ENCODE data around the gene PPIE. TPM values are rescaled to one million over a fixed set of nuclear protein-coding genes. Genes with fewer than 3 reads are reported as not detected.

PPIE gene
- total and polyA plus RNA-seq, 10 donors: 32.1 to 53.2 (median 41.1) TPM

DNA sequence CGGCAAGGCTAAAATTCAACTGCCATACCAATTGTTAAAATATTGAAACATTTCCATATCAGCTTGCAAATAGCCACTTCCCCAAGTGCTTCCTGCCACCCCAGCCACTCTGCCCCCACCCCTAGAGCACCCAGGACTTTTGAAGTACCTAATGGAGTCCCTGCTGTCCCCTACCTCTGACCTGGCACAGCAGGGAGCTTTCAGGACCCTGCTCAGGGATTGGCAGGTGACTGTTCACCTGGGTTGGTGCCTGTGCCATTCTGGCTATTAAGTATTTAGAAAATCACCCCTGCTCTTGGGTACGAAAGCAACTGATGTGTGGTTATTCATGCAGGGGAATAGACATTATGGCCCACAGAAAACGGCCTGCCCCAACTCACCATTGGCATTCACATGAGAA is 38.3 kb upstream of the PPIE start:
- Histone ChIP-seq H3K4me1 (peaks cover 0 to 8% (median 0%) of the 10 kb centered on the region in 6 donors), H3K36me3 (no peaks in the 10 kb centered on the region), H3K9me3 (no peaks in the 10 kb centered on the region), H3K4me3 (no peak overlapping the region), H3K27me3 (replicated peaks in 1 of 7) (peaks cover 0 to 39% (median 0%) of the 10 kb centered on the region in 7 donors), H3K27ac (no peak overlapping the region)
- DNase-seq: no peak
- TF ChIP-seq, protein P1, sequence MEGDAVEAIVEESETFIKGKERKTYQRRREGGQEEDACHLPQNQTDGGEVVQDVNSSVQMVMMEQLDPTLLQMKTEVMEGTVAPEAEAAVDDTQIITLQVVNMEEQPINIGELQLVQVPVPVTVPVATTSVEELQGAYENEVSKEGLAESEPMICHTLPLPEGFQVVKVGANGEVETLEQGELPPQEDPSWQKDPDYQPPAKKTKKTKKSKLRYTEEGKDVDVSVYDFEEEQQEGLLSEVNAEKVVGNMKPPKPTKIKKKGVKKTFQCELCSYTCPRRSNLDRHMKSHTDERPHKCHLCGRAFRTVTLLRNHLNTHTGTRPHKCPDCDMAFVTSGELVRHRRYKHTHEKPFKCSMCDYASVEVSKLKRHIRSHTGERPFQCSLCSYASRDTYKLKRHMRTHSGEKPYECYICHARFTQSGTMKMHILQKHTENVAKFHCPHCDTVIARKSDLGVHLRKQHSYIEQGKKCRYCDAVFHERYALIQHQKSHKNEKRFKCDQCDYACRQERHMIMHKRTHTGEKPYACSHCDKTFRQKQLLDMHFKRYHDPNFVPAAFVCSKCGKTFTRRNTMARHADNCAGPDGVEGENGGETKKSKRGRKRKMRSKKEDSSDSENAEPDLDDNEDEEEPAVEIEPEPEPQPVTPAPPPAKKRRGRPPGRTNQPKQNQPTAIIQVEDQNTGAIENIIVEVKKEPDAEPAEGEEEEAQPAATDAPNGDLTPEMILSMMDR (IDR thresholded peaks at IDR 0.05 in 8 of 11, conservative IDR thresholded peaks at IDR 0.05 in 3 of 11): no peak
- no peak for TF ChIP-seq POLR2AphosphoS5 (IDR thresholded peaks at IDR 0.05)
- TF ChIP-seq POLR2A (IDR thresholded peaks at IDR 0.05): no peak
- intact Hi-C loops (cut with DNase I; ENCODE audit: low total_unique reads): no loop called here
- 56 to 71% (median 62%) methylated on average over 3 of the region's 3 CpGs for WGBS, 5 donors

DNA sequence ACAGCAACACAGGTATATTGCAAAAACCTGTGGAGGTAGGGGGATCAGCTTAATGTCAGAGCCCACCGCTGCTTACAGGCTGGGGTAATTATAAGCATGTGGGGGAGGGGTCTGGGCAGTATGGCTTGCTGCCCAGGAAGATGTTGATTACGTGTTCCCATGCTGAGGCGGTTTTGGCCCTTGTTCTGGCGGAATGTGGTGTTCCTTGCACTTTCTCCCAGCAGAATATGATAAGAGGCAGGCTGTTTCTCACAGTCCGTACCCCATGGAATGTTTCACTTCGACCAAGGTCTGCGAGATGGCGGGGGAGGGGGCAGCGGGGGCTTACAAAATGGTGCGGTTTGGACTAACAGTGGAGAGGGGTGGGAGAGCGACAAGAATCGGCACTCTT is 37.6 kb upstream of the PPIE start:
- Histone ChIP-seq H3K4me3 (no peak overlapping the region), H3K27ac (no peak overlapping the region)

DNA sequence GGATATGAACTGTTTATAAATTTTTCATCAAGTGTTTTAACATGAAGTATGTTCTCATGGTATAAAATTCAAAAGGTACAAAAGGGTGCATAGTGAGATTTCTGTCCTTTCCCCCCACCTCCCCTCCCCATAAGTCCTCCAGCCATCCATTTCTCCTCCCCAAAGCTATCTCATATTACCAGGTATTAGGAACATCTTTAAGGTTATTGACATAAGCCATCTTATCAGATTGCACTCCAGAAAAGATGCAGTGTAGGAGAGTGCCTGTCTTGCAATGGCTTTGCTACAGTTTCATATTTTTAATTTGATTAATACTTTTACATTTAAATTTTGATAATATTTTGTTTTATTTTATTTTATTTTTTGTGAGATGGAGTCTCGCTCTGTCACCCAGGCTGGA is 33.9 kb upstream of the PPIE start:
- Histone ChIP-seq H3K4me1 (peaks cover 0 to 8% (median 0%) of the 10 kb centered on the region in 6 donors), H3K27ac (no peak overlapping the region), H3K36me3 (no peaks in the 10 kb centered on the region), H3K4me3 (no peak overlapping the region), H3K9me3 (no peaks in the 10 kb centered on the region), H3K27me3 (replicated peaks in 1 of 7) (peaks cover 0 to 18% (median 0%) of the 10 kb centered on the region in 7 donors)
- DNase-seq: no peak
- WGBS, 5 donors: 93 to 100% (median 97%) methylated on average over 1 of the region's 1 CpG
- TF ChIP-seq POLR2AphosphoS5 (IDR thresholded peaks at IDR 0.05) (no peak), POLR2A (IDR thresholded peaks at IDR 0.05) (no peak)
- intact Hi-C loops (cut with DNase I; ENCODE audit: low total_unique reads): no loop called here

More for the DNA sequence above, 37.6 kb upstream of the PPIE start:
- H3K36me3 ChIP-seq: no peaks in the 10 kb centered on the region
- no peaks in the 10 kb centered on the region for H3K9me3 ChIP-seq
- no peak for DNase-seq
- 44 to 69% (median 48%) methylated on average over 11 to 12 of the region's 12 CpGs for WGBS, 5 donors
- peaks cover 0 to 32% (median 0%) of the 10 kb centered on the region in 7 donors for H3K27me3 ChIP-seq (replicated peaks in 1 of 7)
- H3K4me1 ChIP-seq: peaks cover 0 to 8% (median 0%) of the 10 kb centered on the region in 6 donors
- intact Hi-C loops (cut with DNase I; ENCODE audit: low total_unique reads): no loop called here
- TF ChIP-seq POLR2A (IDR thresholded peaks at IDR 0.05): no peak
- no peak for TF ChIP-seq POLR2AphosphoS5 (IDR thresholded peaks at IDR 0.05)
- TF ChIP-seq, protein P1 (IDR thresholded peaks at IDR 0.05 in 8 of 11, conservative IDR thresholded peaks at IDR 0.05 in 3 of 11): no peak

DNA sequence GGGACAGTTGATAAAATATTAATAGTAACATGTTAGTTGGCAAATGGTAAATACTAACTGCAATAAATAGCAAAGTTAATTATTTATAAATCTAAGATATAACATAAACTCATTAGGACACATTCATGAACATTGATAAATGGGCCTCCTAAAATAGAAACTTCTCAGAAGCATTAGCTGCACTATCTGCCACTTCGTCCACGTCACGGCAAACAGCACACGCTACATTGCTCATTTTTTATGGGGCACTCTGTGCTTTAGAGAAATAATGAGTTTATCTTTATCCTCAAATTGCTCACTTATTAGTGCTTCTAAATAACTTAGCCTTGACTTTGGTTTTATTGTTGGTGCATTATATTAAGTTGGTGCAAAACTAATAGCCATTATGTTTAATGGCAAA is 31.2 kb upstream of the PPIE start:
- 89 to 99% (median 92%) methylated on average over 4 of the region's 4 CpGs for WGBS, 5 donors
- H3K4me3 ChIP-seq: no peak overlapping the region
- no peak overlapping the region for H3K27ac ChIP-seq
- no peak for TF ChIP-seq POLR2AphosphoS5 (IDR thresholded peaks at IDR 0.05)
- no peak for TF ChIP-seq POLR2A (IDR thresholded peaks at IDR 0.05)
- TF ChIP-seq, protein P1 (IDR thresholded peaks at IDR 0.05 in 8 of 11, conservative IDR thresholded peaks at IDR 0.05 in 3 of 11): no peak
- no peak for DNase-seq
- intact Hi-C loops (cut with DNase I; ENCODE audit: low total_unique reads): no loop called here
- H3K9me3 ChIP-seq: no peaks in the 10 kb centered on the region
- no peaks in the 10 kb centered on the region for H3K36me3 ChIP-seq
- peaks cover 0 to 23% (median 0%) of the 10 kb centered on the region in 7 donors for H3K27me3 ChIP-seq (replicated peaks in 1 of 7)
- H3K4me1 ChIP-seq: no peaks in the 10 kb centered on the region

Data from spleen (tissue), 11 donors.